ENCODE results near the gene CLCN2. TPM values are rescaled to one million over a fixed set of nuclear protein-coding genes. Genes with fewer than 3 reads are reported as not detected.

Gene CLCN2
- total and polyA plus RNA-seq, 12 donors, result 7.5 to 27.8 (median 14.9) TPM

DNA sequence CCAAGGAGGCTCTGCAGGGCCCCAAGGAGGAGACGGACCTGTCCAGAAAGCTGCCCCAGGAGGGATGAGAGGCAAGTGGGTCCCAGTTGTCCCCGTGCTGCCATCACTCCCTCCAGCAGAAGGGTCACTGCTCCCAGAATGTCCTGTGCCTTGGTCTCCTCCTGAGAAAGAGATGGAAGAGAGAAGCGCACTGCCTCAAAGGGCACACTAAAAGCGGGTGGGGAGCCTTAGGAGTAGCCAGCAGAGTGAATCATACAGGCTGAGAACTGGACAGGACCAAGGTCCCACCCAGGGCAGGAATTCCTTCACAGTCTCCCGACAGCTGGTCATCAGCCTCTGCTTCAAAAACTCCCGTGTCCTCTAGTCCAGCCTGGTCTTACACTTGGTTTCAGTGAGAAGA is 12.0 kb upstream of the CLCN2 start:
- Histone ChIP-seq H3K27me3 (no peaks in the 10 kb centered on the region), H3K27ac (peak overlapping the region in 1 of 5 donors; percentile 18), H3K4me3 (no peak overlapping the region), H3K4me1 (replicated peaks in 1 of 2) (peaks cover 10 to 47% of the 10 kb centered on the region in 2 donors), H3K9me3 (replicated peaks in 1 of 3) (no peaks in the 10 kb centered on the region), H3K36me3 (replicated peaks in 1 of 2) (peaks cover 0 to 8% of the 10 kb centered on the region in 2 donors)
- DNase-seq, result peak in 6 of 7 donors; percentile 56 to 79 (median 62)
- 31 to 55% (median 48%) methylated on average over 5 to 6 of the region's 6 CpGs for WGBS, 4 donors
- intact Hi-C loops (cut with DNase I), result loop anchor here (5.0 kb wide), 2 partner anchors 139 to 169 kb away; no protein-coding TSS in a partner anchor
- TF ChIP-seq, protein P1, sequence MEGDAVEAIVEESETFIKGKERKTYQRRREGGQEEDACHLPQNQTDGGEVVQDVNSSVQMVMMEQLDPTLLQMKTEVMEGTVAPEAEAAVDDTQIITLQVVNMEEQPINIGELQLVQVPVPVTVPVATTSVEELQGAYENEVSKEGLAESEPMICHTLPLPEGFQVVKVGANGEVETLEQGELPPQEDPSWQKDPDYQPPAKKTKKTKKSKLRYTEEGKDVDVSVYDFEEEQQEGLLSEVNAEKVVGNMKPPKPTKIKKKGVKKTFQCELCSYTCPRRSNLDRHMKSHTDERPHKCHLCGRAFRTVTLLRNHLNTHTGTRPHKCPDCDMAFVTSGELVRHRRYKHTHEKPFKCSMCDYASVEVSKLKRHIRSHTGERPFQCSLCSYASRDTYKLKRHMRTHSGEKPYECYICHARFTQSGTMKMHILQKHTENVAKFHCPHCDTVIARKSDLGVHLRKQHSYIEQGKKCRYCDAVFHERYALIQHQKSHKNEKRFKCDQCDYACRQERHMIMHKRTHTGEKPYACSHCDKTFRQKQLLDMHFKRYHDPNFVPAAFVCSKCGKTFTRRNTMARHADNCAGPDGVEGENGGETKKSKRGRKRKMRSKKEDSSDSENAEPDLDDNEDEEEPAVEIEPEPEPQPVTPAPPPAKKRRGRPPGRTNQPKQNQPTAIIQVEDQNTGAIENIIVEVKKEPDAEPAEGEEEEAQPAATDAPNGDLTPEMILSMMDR (IDR thresholded peaks at IDR 0.05), result no peak
- no peak for TF ChIP-seq POLR2A (IDR thresholded peaks at IDR 0.05)

- TF ChIP-seq, protein P1 (IDR thresholded peaks at IDR 0.05), result no peak
- TF ChIP-seq POLR2A (IDR thresholded peaks at IDR 0.05), result no peak
- Histone ChIP-seq H3K4me1 (replicated peaks in 1 of 2) (peaks cover 10 to 44% of the 10 kb centered on the region in 2 donors), H3K9me3 (replicated peaks in 1 of 3) (no peaks in the 10 kb centered on the region), H3K27ac (peak overlapping the region in 1 of 5 donors; percentile 18), H3K27me3 (no peaks in the 10 kb centered on the region), H3K36me3 (replicated peaks in 1 of 2) (peaks cover 0 to 13% of the 10 kb centered on the region in 2 donors), H3K4me3 (no peak overlapping the region)
- intact Hi-C loops (cut with DNase I), result loop anchor here (5.0 kb wide), 2 partner anchors 139 to 169 kb away; no protein-coding TSS in a partner anchor
- 74 to 79% (median 77%) methylated on average over 5 of the region's 5 CpGs for WGBS, 4 donors
- DNase-seq, result no peak
Measured at GRCh38 chr3:184372911-184373310, 11.5 kb upstream of the CLCN2 start.

GRCh38 chr3:184372296-184372821 is 11.0 kb upstream of the CLCN2 start:
- DNase-seq, result no peak
- no peak overlapping the region for H3K4me3 ChIP-seq
- 66 to 76% (median 68%) methylated on average over 8 of the region's 8 CpGs for WGBS, 4 donors
- intact Hi-C loops (cut with DNase I), result loop anchor here (5.0 kb wide), 2 partner anchors 140 to 170 kb away; no protein-coding TSS in a partner anchor
- H3K27ac ChIP-seq, result peak overlapping the region in 1 of 5 donors; percentile 18
- H3K4me1 ChIP-seq (replicated peaks in 1 of 2), result peaks cover 10 to 38% of the 10 kb centered on the region in 2 donors
- no peaks in the 10 kb centered on the region for H3K27me3 ChIP-seq
- TF ChIP-seq, protein P1 (IDR thresholded peaks at IDR 0.05), result no peak
- TF ChIP-seq POLR2A (IDR thresholded peaks at IDR 0.05), result no peak
- H3K9me3 ChIP-seq (replicated peaks in 1 of 3), result no peaks in the 10 kb centered on the region
- H3K36me3 ChIP-seq (replicated peaks in 1 of 2), result peaks cover 0 to 16% of the 10 kb centered on the region in 2 donors

DNA sequence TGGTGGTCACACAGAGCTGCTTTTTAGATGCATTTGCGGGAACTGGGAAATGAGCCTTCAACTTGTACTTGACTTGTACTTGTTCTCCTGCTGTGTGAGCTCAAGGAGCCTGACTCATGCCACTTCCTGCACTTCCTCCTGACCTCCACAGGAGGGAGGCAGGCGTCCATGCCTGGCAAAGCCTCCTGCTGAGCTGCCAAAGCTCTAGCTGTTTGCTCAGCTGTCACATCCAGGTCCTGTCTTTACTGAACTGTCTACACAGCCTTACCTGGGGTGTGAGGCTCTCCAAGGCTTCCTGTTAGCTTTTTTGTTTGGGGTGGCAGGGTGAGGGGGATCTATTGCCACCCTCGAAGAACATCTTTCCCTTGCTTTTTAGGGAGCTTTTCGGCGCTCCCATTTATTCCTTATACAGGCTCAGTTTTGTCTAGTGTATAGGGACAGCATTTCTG is 10.2 kb upstream of the CLCN2 start:
- H3K27ac ChIP-seq, result no peak overlapping the region

More for the DNA sequence above, 10.2 kb upstream of the CLCN2 start:
- Histone ChIP-seq H3K4me3 (no peak overlapping the region), H3K4me1 (replicated peaks in 1 of 2) (peaks cover 10 to 36% of the 10 kb centered on the region in 2 donors), H3K9me3 (replicated peaks in 1 of 3) (no peaks in the 10 kb centered on the region), H3K27me3 (no peaks in the 10 kb centered on the region), H3K36me3 (replicated peaks in 1 of 2) (peaks cover 0 to 23% of the 10 kb centered on the region in 2 donors)
- DNase-seq, result peak; percentile 83 to 93 (median 89)
- TF ChIP-seq POLR2A (IDR thresholded peaks at IDR 0.05), result no peak
- TF ChIP-seq, protein P1 (IDR thresholded peaks at IDR 0.05), result peak; percentile 88 to 98 (median 96)
- 31 to 37% (median 34%) methylated on average over 5 of the region's 5 CpGs for WGBS, 4 donors
- intact Hi-C loops (cut with DNase I), result loop anchor here (5.0 kb wide), 2 partner anchors 141 to 171 kb away; no protein-coding TSS in a partner anchor

Measured in adrenal gland (tissue), 12 donors.